Panc1 (cell line): ENCODE data around the gene TJP1. TPM values are rescaled to one million over a fixed set of nuclear protein-coding genes. Genes with fewer than 3 reads are reported as not detected.

ENCODE experiments used
- ATAC-seq: fragments of 200-7000 bp; cut with Tn5 transposase; 2 replicates; pipeline ENCODE4 v1.9.1; 2020; ENCODE audit warnings: mild to moderate bottlenecking, moderate library complexity
- BruUV-seq: library from RNA; stranded (reverse); fragments of 400-500 nt; replicated peaks from 2 replicates; lab custom pipeline; 2021; lab: Mats Ljungman, UMichigan
- CTCF ChIA-PET: fragments of 300-600 bp; sonication (Branson Sonifier 250); formaldehyde crosslinking; loops from one replicate; lab custom pipeline; 2022; ENCODE audit warnings: antibody characterized with exemption; lab: Charles Lee
- POLR2A ChIA-PET: fragments of 300-600 bp; sonication (Branson Sonifier 250); formaldehyde crosslinking; loops from one replicate; lab custom pipeline; 2022; ENCODE audit warnings: antibody characterized with exemption; lab: Charles Lee
- DNase-seq: peaks from one replicate; pipeline ENCODE4 v3.0.0-alpha.2; 2010; ENCODE audit warnings: low read depth, low spot score
- H3K27ac ChIP-seq: 2 replicates; pipeline ENCODE4 v1.5.1; 2011; ENCODE audit warnings: mild to moderate bottlenecking, low read length, inconsistent platforms
- H3K27me3 ChIP-seq: fragments of 200-500 bp; sonication (Bioruptor generic); 2 replicates; pipeline ENCODE4 v1.6.0; 2014; ENCODE audit warnings: low read length, inconsistent platforms; ENCODE audit not compliant: control insufficient read depth, insufficient read depth
- H3K36me3 ChIP-seq: fragments of 200-500 bp; sonication (Bioruptor generic); 2 replicates; pipeline ENCODE4 v1.5.1; 2014; ENCODE audit warnings: inconsistent platforms, mild to moderate bottlenecking, low read length, moderate library complexity; ENCODE audit not compliant: control insufficient read depth, insufficient read depth
- H3K4me1 ChIP-seq: 2 replicates; pipeline ENCODE4 v1.5.1; 2011; ENCODE audit warnings: inconsistent platforms, mild to moderate bottlenecking, low read length, moderate library complexity; ENCODE audit not compliant: control insufficient read depth, insufficient read depth
- H3K4me3 ChIP-seq, 2 experiments: 2 replicates each; pipeline ENCODE4 v1.5.1; 2011 to 2012; ENCODE audit warnings: low read depth in 2 of 2, low read length in 2 of 2, mild to moderate bottlenecking in 2 of 2, inconsistent platforms in 1 of 2, moderate library complexity in 1 of 2
- H3K9me3 ChIP-seq: fragments of 200-500 bp; sonication (Bioruptor generic); 2 replicates; pipeline ENCODE4 v1.5.1; 2014; ENCODE audit warnings: low read depth, mild to moderate bottlenecking, inconsistent platforms, low read length, moderate library complexity; ENCODE audit not compliant: control insufficient read depth, insufficient read depth
- POLR2AphosphoS5 ChIP-seq: IDR thresholded peaks from 2 replicates; pipeline ENCODE4 v1.6.1; 2012; ENCODE audit warnings: mild to moderate bottlenecking, low read depth, low read length, moderate library complexity
- SIN3A ChIP-seq: IDR thresholded peaks from 2 replicates; pipeline ENCODE4 v1.6.1; 2012; ENCODE audit warnings: low read depth, mild to moderate bottlenecking, low read length, moderate library complexity, borderline replicate concordance; ENCODE audit not compliant: insufficient read depth
- TCF7L2 ChIP-seq: IDR thresholded peaks from 2 replicates; pipeline ENCODE4 v1.6.1; 2011; ENCODE audit warnings: mild to moderate bottlenecking, low read depth, low read length, inconsistent platforms
- in situ Hi-C: cut with HindIII; loops from 2 replicates; pipeline ENCODE4 v1.10.0; 2016; ENCODE audit warnings: low sequenced_read_pairs, low pct_unique_long_range_greater_than_20kb
- intact Hi-C: fragments of 100-400 bp; cut with micrococcal nuclease; formaldehyde crosslinking; loops from one replicate; pipeline ENCODE4 v1.10.0; 2022; ENCODE audit not compliant: unreplicated experiment
- total RNA-seq: library from RNA; stranded (reverse); gene quantifications from one replicate; pipeline ENCODE4 v1.2.1, GENCODE V29; 2021; ENCODE audit not compliant: unreplicated experiment
- TF ChIP-seq, protein P1 (sequence below), 2 experiments: IDR thresholded peaks; 2 replicates each; pipeline ENCODE4 v1.6.1; 2011 to 2012; ENCODE audit warnings: low read depth in 2 of 2, control low read depth in 1 of 2, low read length in 1 of 2, mild to moderate bottlenecking in 1 of 2, moderate library complexity in 1 of 2; ENCODE audit not compliant: insufficient read depth in 1 of 2
- TF ChIP-seq, protein P2 (sequence below): fragments of 450-650 bp; IDR thresholded peaks from 2 replicates; pipeline ENCODE4 v1.5.1; 2017; ENCODE audit warnings: mild to moderate bottlenecking

TJP1 gene
- total RNA-seq, 1 experiment from 2014 or later: 79.1 TPM

DNA sequence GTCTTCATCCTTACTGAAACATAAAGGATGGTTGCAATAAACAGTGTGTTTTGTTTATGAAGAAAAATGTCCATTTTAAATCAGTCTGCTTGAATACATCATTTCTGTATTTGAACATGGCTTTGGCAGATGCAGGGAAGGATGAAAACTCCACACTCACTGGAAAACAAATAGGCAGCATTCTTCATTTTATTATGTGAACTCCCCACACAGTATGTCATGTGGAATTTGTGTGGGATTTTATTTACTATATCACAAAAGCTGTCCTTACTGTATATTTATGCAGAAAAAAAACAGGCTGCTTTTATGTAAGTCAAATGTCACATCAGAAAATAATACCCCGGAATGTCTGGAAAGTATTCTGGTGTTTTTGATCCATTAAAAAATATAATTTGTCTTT, 44.1 kb upstream of the TJP1 start:
- Histone ChIP-seq H3K36me3 (no peaks in the 10 kb centered on the region), H3K9me3 (no peaks in the 10 kb centered on the region), H3K27ac (no peak overlapping the region), H3K4me3 (no peak overlapping the region), H3K27me3 (no peaks in the 10 kb centered on the region), H3K4me1 (no peaks in the 10 kb centered on the region)
- in situ Hi-C loops (no loop called here), intact Hi-C loops (no loop called here)
- no TSS peak for BruUV-seq
- DNase-seq: no peak
- ATAC-seq: no peak
- TF ChIP-seq SIN3A (no peak), TCF7L2 (no peak), POLR2AphosphoS5 (no peak)
- TF ChIP-seq, protein P1, sequence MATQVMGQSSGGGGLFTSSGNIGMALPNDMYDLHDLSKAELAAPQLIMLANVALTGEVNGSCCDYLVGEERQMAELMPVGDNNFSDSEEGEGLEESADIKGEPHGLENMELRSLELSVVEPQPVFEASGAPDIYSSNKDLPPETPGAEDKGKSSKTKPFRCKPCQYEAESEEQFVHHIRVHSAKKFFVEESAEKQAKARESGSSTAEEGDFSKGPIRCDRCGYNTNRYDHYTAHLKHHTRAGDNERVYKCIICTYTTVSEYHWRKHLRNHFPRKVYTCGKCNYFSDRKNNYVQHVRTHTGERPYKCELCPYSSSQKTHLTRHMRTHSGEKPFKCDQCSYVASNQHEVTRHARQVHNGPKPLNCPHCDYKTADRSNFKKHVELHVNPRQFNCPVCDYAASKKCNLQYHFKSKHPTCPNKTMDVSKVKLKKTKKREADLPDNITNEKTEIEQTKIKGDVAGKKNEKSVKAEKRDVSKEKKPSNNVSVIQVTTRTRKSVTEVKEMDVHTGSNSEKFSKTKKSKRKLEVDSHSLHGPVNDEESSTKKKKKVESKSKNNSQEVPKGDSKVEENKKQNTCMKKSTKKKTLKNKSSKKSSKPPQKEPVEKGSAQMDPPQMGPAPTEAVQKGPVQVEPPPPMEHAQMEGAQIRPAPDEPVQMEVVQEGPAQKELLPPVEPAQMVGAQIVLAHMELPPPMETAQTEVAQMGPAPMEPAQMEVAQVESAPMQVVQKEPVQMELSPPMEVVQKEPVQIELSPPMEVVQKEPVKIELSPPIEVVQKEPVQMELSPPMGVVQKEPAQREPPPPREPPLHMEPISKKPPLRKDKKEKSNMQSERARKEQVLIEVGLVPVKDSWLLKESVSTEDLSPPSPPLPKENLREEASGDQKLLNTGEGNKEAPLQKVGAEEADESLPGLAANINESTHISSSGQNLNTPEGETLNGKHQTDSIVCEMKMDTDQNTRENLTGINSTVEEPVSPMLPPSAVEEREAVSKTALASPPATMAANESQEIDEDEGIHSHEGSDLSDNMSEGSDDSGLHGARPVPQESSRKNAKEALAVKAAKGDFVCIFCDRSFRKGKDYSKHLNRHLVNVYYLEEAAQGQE (IDR thresholded peaks at IDR 0.05; ENCODE audit: insufficient read depth in 1 of 2, low read depth in 2 of 2, low read length in 1 of 2): no peak
- TF ChIP-seq, protein P2, sequence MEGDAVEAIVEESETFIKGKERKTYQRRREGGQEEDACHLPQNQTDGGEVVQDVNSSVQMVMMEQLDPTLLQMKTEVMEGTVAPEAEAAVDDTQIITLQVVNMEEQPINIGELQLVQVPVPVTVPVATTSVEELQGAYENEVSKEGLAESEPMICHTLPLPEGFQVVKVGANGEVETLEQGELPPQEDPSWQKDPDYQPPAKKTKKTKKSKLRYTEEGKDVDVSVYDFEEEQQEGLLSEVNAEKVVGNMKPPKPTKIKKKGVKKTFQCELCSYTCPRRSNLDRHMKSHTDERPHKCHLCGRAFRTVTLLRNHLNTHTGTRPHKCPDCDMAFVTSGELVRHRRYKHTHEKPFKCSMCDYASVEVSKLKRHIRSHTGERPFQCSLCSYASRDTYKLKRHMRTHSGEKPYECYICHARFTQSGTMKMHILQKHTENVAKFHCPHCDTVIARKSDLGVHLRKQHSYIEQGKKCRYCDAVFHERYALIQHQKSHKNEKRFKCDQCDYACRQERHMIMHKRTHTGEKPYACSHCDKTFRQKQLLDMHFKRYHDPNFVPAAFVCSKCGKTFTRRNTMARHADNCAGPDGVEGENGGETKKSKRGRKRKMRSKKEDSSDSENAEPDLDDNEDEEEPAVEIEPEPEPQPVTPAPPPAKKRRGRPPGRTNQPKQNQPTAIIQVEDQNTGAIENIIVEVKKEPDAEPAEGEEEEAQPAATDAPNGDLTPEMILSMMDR: no peak
- POLR2A ChIA-PET: no interaction called here
- CTCF ChIA-PET: no interaction called here

DNA sequence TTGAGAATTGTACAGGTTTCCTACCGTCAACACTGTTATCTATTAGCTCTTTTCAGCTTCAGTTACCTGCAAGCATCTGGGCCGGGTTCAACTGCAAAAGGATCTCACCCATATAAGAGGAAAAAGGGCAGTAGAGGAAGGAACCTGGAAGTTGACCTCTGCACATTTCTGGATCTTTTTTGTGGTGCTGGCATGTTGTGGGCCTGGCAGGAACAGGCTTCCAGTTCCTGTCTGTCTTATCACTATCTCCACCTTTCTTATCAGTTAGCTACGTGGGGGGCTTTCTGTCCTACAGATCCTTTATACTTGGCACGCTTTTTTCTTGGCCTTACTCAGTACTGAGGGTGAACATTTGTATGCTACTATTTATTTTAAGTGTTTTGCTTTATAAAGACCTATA, 42.2 kb upstream of the TJP1 start:
- intact Hi-C loops (no loop called here), in situ Hi-C loops (no loop called here)
- DNase-seq: no peak
- Histone ChIP-seq H3K27me3 (no peaks in the 10 kb centered on the region), H3K9me3 (no peaks in the 10 kb centered on the region), H3K27ac (no peak overlapping the region), H3K36me3 (no peaks in the 10 kb centered on the region), H3K4me1 (no peaks in the 10 kb centered on the region), H3K4me3 (no peak overlapping the region)
- POLR2A ChIA-PET: interaction anchor here (0.6 kb wide), 1 partner anchor 16 kb away, joined by 3 read pairs; no protein-coding TSS in a partner anchor
- TF ChIP-seq SIN3A (no peak), POLR2AphosphoS5 (no peak), TCF7L2 (no peak)
- TF ChIP-seq, protein P2: no peak
- TF ChIP-seq, protein P1 (IDR thresholded peaks at IDR 0.05; ENCODE audit: insufficient read depth in 1 of 2, low read depth in 2 of 2, low read length in 1 of 2): no peak
- no TSS peak for BruUV-seq
- CTCF ChIA-PET: no interaction called here
- ATAC-seq: no peak
